H1 (cell line): ENCODE measurements around the gene RIC8A. TPM values are rescaled to one million over a fixed set of nuclear protein-coding genes. Genes with fewer than 3 reads are reported as not detected.
A peak's percentile ranks its signal among the peaks of the same experiment; 100 is the strongest.

Source experiments
- ATF3 ChIP-seq: IDR thresholded peaks from 2 replicates; pipeline ENCODE4 v1.6.1; 2011; ENCODE audit warnings: low read depth, mild to moderate bottlenecking, low read length; ENCODE audit not compliant: insufficient read depth
- BCL11A ChIP-seq, 2 experiments: IDR thresholded peaks; one replicate each; pipeline ENCODE4 v1.6.1; 2011; ENCODE audit warnings: low read depth in 2 of 2, low read length in 2 of 2, mild to moderate bottlenecking in 2 of 2
- CEBPB ChIP-seq: IDR thresholded peaks from 2 replicates; pipeline ENCODE4 v1.6.1; 2012; ENCODE audit warnings: low read depth, low read length
- CTBP2 ChIP-seq: IDR thresholded peaks from 2 replicates; pipeline ENCODE4 v1.7.0; 2011; ENCODE audit warnings: borderline replicate concordance, mild to moderate bottlenecking, moderate library complexity, mixed read lengths, low read length; ENCODE audit not compliant: insufficient read depth, insufficient read length
- EZH2 ChIP-seq: fragments of 200-600 bp; sonication (generic); IDR thresholded peaks from 2 replicates; pipeline ENCODE4 v1.7.1; 2012; ENCODE audit warnings: low read depth, mild to moderate bottlenecking, moderate library complexity, low read length, inconsistent platforms; ENCODE audit not compliant: severe bottlenecking
- GABPA ChIP-seq: IDR thresholded peaks from 2 replicates; pipeline ENCODE4 v1.6.1; 2011; ENCODE audit warnings: mild to moderate bottlenecking, low read length, moderate library complexity, borderline replicate concordance; ENCODE audit not compliant: insufficient read depth
- KDM5A ChIP-seq: fragments of 200-600 bp; IDR thresholded peaks from 2 replicates; pipeline ENCODE4 v1.7.1; 2012; ENCODE audit warnings: mild to moderate bottlenecking, low read length, inconsistent platforms, mixed read lengths
- MAFK ChIP-seq: IDR thresholded peaks from 2 replicates; pipeline ENCODE4 v1.6.1; 2012; ENCODE audit warnings: low read depth, mild to moderate bottlenecking, improper control_type of control experiment, low read length
- POLR2AphosphoS5 ChIP-seq: IDR thresholded peaks from 2 replicates; pipeline ENCODE4 v1.6.1; 2011; ENCODE audit warnings: low read depth, low read length
- RBBP5 ChIP-seq: IDR thresholded peaks from 2 replicates; pipeline ENCODE4 v1.7.1; 2012; ENCODE audit warnings: low read depth, mild to moderate bottlenecking, inconsistent platforms, low read length, moderate library complexity, borderline replicate concordance
- RNF2 ChIP-seq: fragments of 200-900, 300-1000 bp; sonication (generic); IDR thresholded peaks from 2 replicates; pipeline ENCODE4 v1.7.1; 2016; ENCODE audit warnings: borderline replicate concordance, low read depth, mild to moderate bottlenecking, antibody characterized with exemption, low read length; ENCODE audit not compliant: poor library complexity, severe bottlenecking; ENCODE audit errors: missing control alignments
- RXRA ChIP-seq: IDR thresholded peaks from 2 replicates; pipeline ENCODE4 v1.6.1; 2011; ENCODE audit warnings: low read depth, mild to moderate bottlenecking, low read length, moderate library complexity; ENCODE audit not compliant: insufficient read depth
- SIRT6 ChIP-seq: IDR thresholded peaks from one replicate; pipeline ENCODE4 v1.7.1; 2012; ENCODE audit warnings: low read length, inconsistent platforms
- SP2 ChIP-seq: IDR thresholded peaks from 2 replicates; pipeline ENCODE4 v1.6.1; 2012; ENCODE audit warnings: mild to moderate bottlenecking, low read length, inconsistent platforms
- SP4 ChIP-seq: IDR thresholded peaks from 2 replicates; pipeline ENCODE4 v1.6.1; 2012; ENCODE audit warnings: low read length, inconsistent platforms
- TAF1 ChIP-seq: IDR thresholded peaks from 2 replicates; pipeline ENCODE4 v1.6.1; 2011; ENCODE audit warnings: mild to moderate bottlenecking, low read depth, low read length
- TBP ChIP-seq: IDR thresholded peaks from 2 replicates; pipeline ENCODE4 v1.6.1; 2011; ENCODE audit warnings: low read depth, low read length, improper control_type of control experiment
- TEAD4 ChIP-seq: IDR thresholded peaks from 2 replicates; pipeline ENCODE4 v1.6.1; 2012; ENCODE audit warnings: low read depth, low read length, inconsistent platforms, mixed read lengths
- polyA plus RNA-seq, 7 experiments: library from polyadenylated mRNA; depleted of rRNA in 3 of 7; stranded (reverse) in 5 of 7; unstranded in 2 of 7; fragments of >200 nt in 5 of 7; fragments of 200-250 nt in 2 of 7; gene quantifications; 1 replicate in 5 of 7; 2 replicates in 1 of 7; 4 replicates in 1 of 7; pipeline versions ENCODE4 v1.2.1 to v1.2.3, GENCODE V29; 2011 to 2013; ENCODE audit warnings: missing spikeins in 2 of 7, mixed read lengths in 2 of 7
- total RNA-seq: library from RNA; stranded (reverse); fragmentation: NEBNext Ultra II Directional; extraction: Animal tissue kit (Norgen Biotek cat#: 25700); gene quantifications from 2 replicates; pipeline ENCODE4 v1.2.1, GENCODE V29; 2021

RIC8A gene
- total and polyA plus RNA-seq, 2 of the 8 experiments (the other 6 are each of a cell fraction or from before 2014, with no cell fraction given): 67.0 to 105 TPM

DNA sequence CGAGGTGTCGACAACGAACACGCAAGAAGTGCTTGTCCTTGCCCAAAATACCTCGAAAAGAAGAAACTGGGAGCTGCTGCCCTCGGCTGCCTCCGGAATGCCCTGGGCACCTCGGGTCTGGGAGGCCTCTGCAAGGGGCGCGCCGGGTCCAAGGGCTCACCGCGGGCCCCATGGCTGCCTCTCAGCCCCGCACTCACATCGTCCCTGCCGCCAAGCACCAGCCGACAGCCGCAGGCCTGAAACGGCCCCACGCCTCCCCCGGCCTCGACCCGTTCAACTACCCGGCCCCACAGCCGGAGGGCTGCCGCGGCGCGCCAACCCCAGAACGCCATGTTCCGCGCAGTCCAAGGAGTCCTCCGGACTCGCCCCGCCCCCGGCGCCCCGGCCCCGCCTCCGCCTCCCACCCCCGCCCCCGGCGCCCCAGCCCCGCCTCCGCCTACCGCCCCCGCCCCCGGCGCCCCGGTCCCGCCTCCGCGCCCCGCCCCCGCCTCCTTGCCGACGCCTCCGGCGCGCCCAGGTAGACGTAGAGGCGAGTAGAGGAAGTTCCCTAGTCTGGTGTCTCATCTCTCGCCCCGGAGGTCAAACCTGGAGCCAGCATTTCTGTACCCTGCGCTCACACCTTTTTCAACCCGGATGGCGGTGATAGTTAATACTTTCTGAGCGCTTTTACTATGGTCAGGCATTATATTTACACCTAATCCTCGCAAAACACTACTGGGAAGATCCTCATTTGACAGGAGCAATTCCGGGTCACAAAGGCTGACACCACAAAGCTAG, 28.7 kb downstream of the RIC8A start, which contains the start of gene SIRT3 (continued):
- TF ChIP-seq POLR2AphosphoS5 (no peak), MAFK (no peak), TBP (peak; percentile 57; the same call in 1 of the 2 replicates), SP4 (0 out of 2 replicates have a peak, but pooled peaks have one; percentile 33), ATF3 (no peak), CEBPB (no peak), RNF2 (no peak), SP2 (no peak), RBBP5 (no peak), RXRA (no peak), TAF1 (peak; percentile 79), EZH2 (no peak), CTBP2 (no peak), TEAD4 (no peak), BCL11A (IDR thresholded peaks at IDR 0.05; ENCODE audit: low read depth in 2 of 2, low read length in 2 of 2) (no peak), KDM5A (no peak), GABPA (no peak), SIRT6 (no peak)
